IMR-90 (cell line): ENCODE data around the gene TNFRSF1B.

Experiments used
- BHLHE40 ChIP-seq: fragments of 150-350 bp; IDR thresholded peaks from 2 replicates; pipeline ENCODE4 v1.6.1; 2016; ENCODE audit warnings: mild to moderate bottlenecking, low read depth, low read length
- CEBPB ChIP-seq: IDR thresholded peaks from 2 replicates; pipeline ENCODE4 v1.6.1; 2012; ENCODE audit warnings: low read depth, low read length, improper control_type of control experiment
- CTCF ChIP-seq: conservative IDR thresholded peaks from 2 replicates; pipeline ENCODE4 v1.5.1; 2012; ENCODE audit warnings: mild to moderate bottlenecking, low read depth, low read length, improper control_type of control experiment
- FOS ChIP-seq: fragments of 150-350 bp; IDR thresholded peaks from 2 replicates; pipeline ENCODE4 v1.6.1; 2016; ENCODE audit warnings: low read depth, low read length
- MAZ ChIP-seq: IDR thresholded peaks from 2 replicates; pipeline ENCODE4 v1.6.1; 2012; ENCODE audit warnings: low read depth, mild to moderate bottlenecking, low read length, improper control_type of control experiment, moderate library complexity, borderline replicate concordance
- POLR2A ChIP-seq: IDR thresholded peaks from 2 replicates; pipeline ENCODE4 v1.6.1; 2012; ENCODE audit warnings: mild to moderate bottlenecking, low read depth, low read length
- RFX5 ChIP-seq: IDR thresholded peaks from 2 replicates; pipeline ENCODE4 v1.8.0; 2012; ENCODE audit warnings: low read depth, mild to moderate bottlenecking, low read length, moderate library complexity

- TF ChIP-seq CTCF (no peak), FOS (no peak), CEBPB (no peak), MAZ (no peak), POLR2A (no peak), RFX5 (no peak), BHLHE40 (no peak)
These were observed 18.5 kb downstream of the TNFRSF1B start for GRCh38 chr1:12185036-12185917.
